Thoracic aorta (tissue), 2 donors: Measurements from ENCODE around the gene RSAD2. TPM values are rescaled to one million over a fixed set of nuclear protein-coding genes. Genes with fewer than 3 reads are reported as not detected.

ENCODE experiments used
- ATAC-seq: fragments of 150-250 bp; one replicate; pipeline ENCODE4 v1.8.0; 2017; ENCODE audit warnings: low read depth; ENCODE audit not compliant: insufficient number of reproducible peaks, low FRiP score
- DNase-seq: peaks from one replicate; pipeline ENCODE4 v3.0.0-alpha.2; 2020; ENCODE audit warnings: low spot score
- H3K27ac ChIP-seq, 2 donors: fragments of 200-600 bp; sonication (generic); 1 replicate in 1 of 2; 2 replicates in 1 of 2; pipeline ENCODE4 v1.5.1; 2016; ENCODE audit warnings: mild to moderate bottlenecking in 2 of 2, moderate library complexity in 2 of 2
- H3K27me3 ChIP-seq: fragments of 200-600 bp; sonication (generic); replicated peaks from 2 replicates; pipeline ENCODE4 v1.6.0; 2016; ENCODE audit warnings: mild to moderate bottlenecking; ENCODE audit not compliant: insufficient read depth
- H3K36me3 ChIP-seq: fragments of 200-600 bp; sonication (generic); one replicate; pipeline ENCODE4 v1.5.1; 2016
- H3K4me1 ChIP-seq, 2 donors: fragments of 200-600 bp; sonication (generic); 1 replicate in 1 of 2; 2 replicates in 1 of 2; pipeline versions ENCODE4 v1.5.1 to v1.6.0; 2016; ENCODE audit warnings: low read depth in 2 of 2, mild to moderate bottlenecking in 1 of 2; ENCODE audit not compliant: control insufficient read depth in 1 of 2
- H3K4me3 ChIP-seq: fragments of 200-600 bp; sonication (generic); 2 replicates; pipeline ENCODE4 v1.5.1; 2016; ENCODE audit warnings: mild to moderate bottlenecking
- H3K9me3 ChIP-seq: fragments of 200-600 bp; sonication (generic); 2 replicates; pipeline ENCODE4 v1.5.1; 2016
- CTCF ChIP-seq: fragments of 200-600 bp; sonication (generic); IDR thresholded peaks from one replicate; pipeline ENCODE4 v1.5.1; 2019; ENCODE audit warnings: antibody characterized with exemption
- total RNA-seq, 2 donors: library from RNA; depleted of rRNA; stranded (reverse); fragments of >200 nt; gene quantifications; one replicate each; pipeline versions ENCODE4 v1.1.0 to v1.2.3, GENCODE V29; 2016

The RSAD2 gene
- total RNA-seq, 2 donors from 2014 or later, result 11.3 to 11.8 TPM

GRCh38 chr2:6834163-6834562 lies 43.4 kb upstream of the RSAD2 start:
- DNase-seq (no peak), ATAC-seq (no peak)
- no peaks in the 10 kb centered on the region for H3K4me1 ChIP-seq
- peaks cover 5% of the 10 kb centered on the region for H3K9me3 ChIP-seq
- TF ChIP-seq CTCF, result no peak
- H3K4me3 ChIP-seq, result no peak overlapping the region
- no peaks in the 10 kb centered on the region for H3K27me3 ChIP-seq
- H3K36me3 ChIP-seq, result no peaks in the 10 kb centered on the region
- no peak overlapping the region for H3K27ac ChIP-seq

- Histone ChIP-seq H3K27me3 (no peaks in the 10 kb centered on the region), H3K27ac (no peak overlapping the region), H3K4me3 (no peak overlapping the region), H3K36me3 (no peaks in the 10 kb centered on the region), H3K4me1 (no peaks in the 10 kb centered on the region), H3K9me3 (peaks cover 5% of the 10 kb centered on the region)
- ATAC-seq (no peak), DNase-seq (no peak)
- TF ChIP-seq CTCF, result no peak
Observed at GRCh38 chr2:6835467-6835866, 42.1 kb upstream of the RSAD2 start.

- Histone ChIP-seq H3K4me1 (no peaks in the 10 kb centered on the region), H3K4me3 (no peak overlapping the region), H3K9me3 (peaks cover 19% of the 10 kb centered on the region), H3K27ac (no peak overlapping the region), H3K36me3 (no peaks in the 10 kb centered on the region), H3K27me3 (no peaks in the 10 kb centered on the region)
- DNase-seq (no peak), ATAC-seq (no peak)
- no peak for TF ChIP-seq CTCF
Observed at GRCh38 chr2:6838673-6839319, 38.8 kb upstream of the RSAD2 start.

- H3K27me3 ChIP-seq, result no peaks in the 10 kb centered on the region
- DNase-seq (no peak), ATAC-seq (no peak)
- H3K4me3 ChIP-seq, result no peak overlapping the region
- no peak for TF ChIP-seq CTCF
- H3K4me1 ChIP-seq, result no peaks in the 10 kb centered on the region
- no peaks in the 10 kb centered on the region for H3K36me3 ChIP-seq
- H3K27ac ChIP-seq, result no peak overlapping the region
- peaks cover 48% of the 10 kb centered on the region for H3K9me3 ChIP-seq
Observed at GRCh38 chr2:6841537-6842287, 35.9 kb upstream of the RSAD2 start.

GRCh38 chr2:6845312-6845711 lies 32.3 kb upstream of the RSAD2 start:
- Histone ChIP-seq H3K4me1 (no peaks in the 10 kb centered on the region), H3K9me3 (peaks cover 69% of the 10 kb centered on the region), H3K27me3 (no peaks in the 10 kb centered on the region), H3K36me3 (peaks cover 19% of the 10 kb centered on the region), H3K27ac (no peak overlapping the region), H3K4me3 (no peak overlapping the region)
- no peak for TF ChIP-seq CTCF
- no peak for ATAC-seq
- no peak for DNase-seq
